Gastrocnemius medialis (tissue), 4 donors: ENCODE measurements around the gene CELF4.

Experiments used
- POLR2A ChIP-seq, 2 donors: fragments of 450-650 bp; IDR thresholded peaks; one replicate each; pipeline ENCODE4 v1.6.1; 2017; ENCODE audit warnings: antibody characterized with exemption in 2 of 2, mild to moderate bottlenecking in 2 of 2, moderate library complexity in 2 of 2
- TF ChIP-seq, protein P1 (sequence below), 5 experiments: fragments of 450-650 bp in 3 of 5; fragments of 200-600 bp in 2 of 5; sonication (generic) in 2 of 5; IDR thresholded peaks in 4 of 5; conservative IDR thresholded peaks in 1 of 5; 1 replicate in 4 of 5; 2 replicates in 1 of 5; pipeline ENCODE4 v1.5.1; 2016 to 2019; ENCODE audit warnings: antibody characterized with exemption in 5 of 5, mild to moderate bottlenecking in 3 of 5, moderate library complexity in 3 of 5

DNA sequence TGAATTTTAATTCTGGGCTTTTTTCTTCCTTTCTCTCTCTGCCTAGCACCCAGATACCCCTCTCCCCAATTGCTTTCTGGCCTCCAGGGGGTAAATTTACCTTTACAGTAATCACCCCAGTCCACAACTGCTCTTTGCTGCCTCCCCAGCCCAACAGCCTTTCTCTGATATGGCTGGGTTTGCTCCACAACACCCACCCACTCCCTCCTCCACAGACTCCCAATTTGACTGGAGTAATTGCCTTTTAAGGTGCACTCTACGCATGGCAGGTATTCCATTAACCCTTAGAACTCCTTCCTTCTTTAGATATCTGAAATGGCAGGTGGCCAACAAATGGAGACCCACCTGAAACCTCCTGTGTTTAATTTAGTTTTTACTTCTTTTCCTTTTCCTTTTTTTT, 3.6 kb downstream of the CELF4 start:
- TF ChIP-seq, protein P1, sequence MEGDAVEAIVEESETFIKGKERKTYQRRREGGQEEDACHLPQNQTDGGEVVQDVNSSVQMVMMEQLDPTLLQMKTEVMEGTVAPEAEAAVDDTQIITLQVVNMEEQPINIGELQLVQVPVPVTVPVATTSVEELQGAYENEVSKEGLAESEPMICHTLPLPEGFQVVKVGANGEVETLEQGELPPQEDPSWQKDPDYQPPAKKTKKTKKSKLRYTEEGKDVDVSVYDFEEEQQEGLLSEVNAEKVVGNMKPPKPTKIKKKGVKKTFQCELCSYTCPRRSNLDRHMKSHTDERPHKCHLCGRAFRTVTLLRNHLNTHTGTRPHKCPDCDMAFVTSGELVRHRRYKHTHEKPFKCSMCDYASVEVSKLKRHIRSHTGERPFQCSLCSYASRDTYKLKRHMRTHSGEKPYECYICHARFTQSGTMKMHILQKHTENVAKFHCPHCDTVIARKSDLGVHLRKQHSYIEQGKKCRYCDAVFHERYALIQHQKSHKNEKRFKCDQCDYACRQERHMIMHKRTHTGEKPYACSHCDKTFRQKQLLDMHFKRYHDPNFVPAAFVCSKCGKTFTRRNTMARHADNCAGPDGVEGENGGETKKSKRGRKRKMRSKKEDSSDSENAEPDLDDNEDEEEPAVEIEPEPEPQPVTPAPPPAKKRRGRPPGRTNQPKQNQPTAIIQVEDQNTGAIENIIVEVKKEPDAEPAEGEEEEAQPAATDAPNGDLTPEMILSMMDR (IDR thresholded peaks at IDR 0.05 in 4 of 5, conservative IDR thresholded peaks at IDR 0.05 in 1 of 5): no peak
- no peak for TF ChIP-seq POLR2A (IDR thresholded peaks at IDR 0.05)
